ENCODE results near the gene CSGALNACT2. TPM values are rescaled to one million over a fixed set of nuclear protein-coding genes. Genes with fewer than 3 reads are reported as not detected.

Gene CSGALNACT2
- polyA plus RNA-seq, 1 experiment, result 14.1 TPM

- CTCF ChIA-PET, result interaction anchor here (1.0 to 5.7 kb wide), 2 partner anchors 11 to 13 kb away, joined by 3 to 42 read pairs; no protein-coding TSS in a partner anchor
Measured at GRCh38 chr10:43190775-43191174, 52.5 kb downstream of the CSGALNACT2 start.

DNA sequence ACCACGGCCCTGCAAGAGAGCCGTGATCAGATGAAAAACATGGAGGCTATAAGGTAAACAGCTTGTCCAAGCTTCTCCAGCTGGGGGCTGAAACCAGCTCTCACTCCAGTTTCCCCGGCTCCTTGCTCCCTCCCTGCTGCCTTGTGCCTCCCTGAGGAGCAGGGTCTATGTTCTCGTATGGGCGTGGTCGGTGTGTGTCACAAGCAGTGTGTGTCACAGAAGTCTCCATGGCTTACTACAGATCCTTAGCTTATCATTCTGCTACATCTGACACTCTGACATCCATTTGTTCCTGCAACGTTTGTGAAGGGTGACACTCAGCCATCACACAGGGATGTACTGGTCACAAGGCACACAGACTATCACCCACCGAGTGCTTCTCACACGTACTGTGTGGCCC is 54.6 kb downstream of the CSGALNACT2 start:
- no peak for DNase-seq (ENCODE audit: low read depth)
- Histone ChIP-seq H3K4me3 (ENCODE audit: low read depth, low read length) (no peak overlapping the region), H3K36me3 (ENCODE audit: control insufficient read depth, insufficient read depth, low read length) (no peaks in the 10 kb centered on the region), H3K27me3 (ENCODE audit: control insufficient read depth, insufficient read depth, low read length) (no peaks in the 10 kb centered on the region)
- no peak for TF ChIP-seq CTCF (IDR thresholded peaks at IDR 0.05; ENCODE audit: insufficient read depth, low read depth, low read length)
- POLR2A ChIA-PET, result no interaction called here
- CTCF ChIA-PET, result interaction anchor here (0.9 to 5.7 kb wide), 3 partner anchors 9 to 11 kb away, joined by 3 to 42 read pairs (median 3); no protein-coding TSS in a partner anchor

More at GRCh38 chr10:43190775-43191174, 52.5 kb downstream of the CSGALNACT2 start:
- no peak for TF ChIP-seq CTCF (IDR thresholded peaks at IDR 0.05; ENCODE audit: insufficient read depth, low read depth, low read length)
- no peak overlapping the region for H3K4me3 ChIP-seq (ENCODE audit: low read depth, low read length)
- H3K36me3 ChIP-seq (ENCODE audit: control insufficient read depth, insufficient read depth, low read length), result no peaks in the 10 kb centered on the region
- DNase-seq (ENCODE audit: low read depth), result no peak
- H3K27me3 ChIP-seq (ENCODE audit: control insufficient read depth, insufficient read depth, low read length), result no peaks in the 10 kb centered on the region
- POLR2A ChIA-PET, result no interaction called here

- CTCF ChIA-PET, result interaction anchor here (0.9 to 5.7 kb wide), 3 partner anchors 9 to 12 kb away, joined by 3 to 42 read pairs (median 3); no protein-coding TSS in a partner anchor
- Histone ChIP-seq H3K4me3 (ENCODE audit: low read depth, low read length) (no peak overlapping the region), H3K36me3 (ENCODE audit: control insufficient read depth, insufficient read depth, low read length) (no peaks in the 10 kb centered on the region), H3K27me3 (ENCODE audit: control insufficient read depth, insufficient read depth, low read length) (no peaks in the 10 kb centered on the region)
- no peak for TF ChIP-seq CTCF (IDR thresholded peaks at IDR 0.05; ENCODE audit: insufficient read depth, low read depth, low read length)
- POLR2A ChIA-PET, result no interaction called here
- no peak for DNase-seq (ENCODE audit: low read depth)
Measured at GRCh38 chr10:43193496-43194080, 55.3 kb downstream of the CSGALNACT2 start.

DNA sequence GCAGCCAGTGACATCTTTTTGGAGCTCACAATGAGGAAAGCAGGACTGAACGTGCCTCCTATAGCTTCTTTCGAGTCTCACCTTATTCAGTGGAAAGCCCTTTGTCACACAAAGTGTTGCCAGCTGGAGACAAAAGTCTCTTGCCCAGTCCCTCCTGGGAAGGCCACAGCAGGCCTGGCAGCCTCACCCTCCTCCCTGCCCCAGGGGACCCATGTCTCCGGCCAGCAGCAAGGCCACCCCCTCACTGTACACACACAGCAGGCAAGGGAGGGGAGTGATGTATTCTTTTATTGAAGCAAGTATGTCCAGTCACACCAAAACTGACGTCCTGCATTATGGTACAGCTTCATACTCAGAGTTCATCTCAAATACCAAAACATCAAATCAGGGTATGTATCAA is 56.0 kb downstream of the CSGALNACT2 start:
- no peak for TF ChIP-seq CTCF (IDR thresholded peaks at IDR 0.05; ENCODE audit: insufficient read depth, low read depth, low read length)
- no peak overlapping the region for H3K4me3 ChIP-seq (ENCODE audit: low read depth, low read length)
- CTCF ChIA-PET, result interaction anchor here (1.2 to 5.7 kb wide), 2 partner anchors 9 to 61 kb away, joined by 4 to 42 read pairs; no protein-coding TSS in a partner anchor
- H3K36me3 ChIP-seq (ENCODE audit: control insufficient read depth, insufficient read depth, low read length), result no peaks in the 10 kb centered on the region
- no peak for DNase-seq (ENCODE audit: low read depth)
- POLR2A ChIA-PET, result no interaction called here
- no peaks in the 10 kb centered on the region for H3K27me3 ChIP-seq (ENCODE audit: control insufficient read depth, insufficient read depth, low read length)

GRCh38 chr10:43194859-43195258 is 56.6 kb downstream of the CSGALNACT2 start:
- ChIA-PET POLR2A (no interaction called here), CTCF (interaction anchor here (1.2 to 5.7 kb wide), 2 partner anchors 9 to 61 kb away, joined by 4 to 42 read pairs; no protein-coding TSS in a partner anchor)
- DNase-seq (ENCODE audit: low read depth), result no peak
- Histone ChIP-seq H3K36me3 (ENCODE audit: control insufficient read depth, insufficient read depth, low read length) (no peaks in the 10 kb centered on the region), H3K27me3 (ENCODE audit: control insufficient read depth, insufficient read depth, low read length) (no peaks in the 10 kb centered on the region), H3K4me3 (ENCODE audit: low read depth, low read length) (no peak overlapping the region)
- no peak for TF ChIP-seq CTCF (IDR thresholded peaks at IDR 0.05; ENCODE audit: insufficient read depth, low read depth, low read length)
